Activated naive CD4-positive, alpha-beta T cell treated with anti-CD3 and anti-CD28 coated beads, Interleukin-2, amount 50 U/mL, for 24 hours (primary cell): ENCODE measurements around the gene APOF.
"Not testable (repeated sequence)": the region's sequence is repeated elsewhere in the genome, so short reads cannot be mapped to it uniquely, and the experiment has no call there.

Source experiments
- H3K27ac Mint-ChIP-seq: one replicate; pipeline ENCODE4 v1.8.0; 2021; ENCODE audit warnings: mild to moderate bottlenecking, mixed read lengths
- H3K27me3 Mint-ChIP-seq: one replicate; pipeline ENCODE4 v1.8.0; 2021; ENCODE audit warnings: mixed read lengths
- H3K36me3 Mint-ChIP-seq: one replicate; pipeline ENCODE4 v1.8.0; 2021; ENCODE audit warnings: mixed read lengths
- H3K4me1 Mint-ChIP-seq: one replicate; pipeline ENCODE4 v1.8.0; 2021; ENCODE audit warnings: mixed read lengths
- H3K4me3 Mint-ChIP-seq: one replicate; pipeline ENCODE4 v1.8.0; 2021; ENCODE audit warnings: mild to moderate bottlenecking, mixed read lengths
- H3K9me3 Mint-ChIP-seq: one replicate; pipeline ENCODE4 v1.8.0; 2021; ENCODE audit warnings: mixed read lengths

The APOF gene

DNA sequence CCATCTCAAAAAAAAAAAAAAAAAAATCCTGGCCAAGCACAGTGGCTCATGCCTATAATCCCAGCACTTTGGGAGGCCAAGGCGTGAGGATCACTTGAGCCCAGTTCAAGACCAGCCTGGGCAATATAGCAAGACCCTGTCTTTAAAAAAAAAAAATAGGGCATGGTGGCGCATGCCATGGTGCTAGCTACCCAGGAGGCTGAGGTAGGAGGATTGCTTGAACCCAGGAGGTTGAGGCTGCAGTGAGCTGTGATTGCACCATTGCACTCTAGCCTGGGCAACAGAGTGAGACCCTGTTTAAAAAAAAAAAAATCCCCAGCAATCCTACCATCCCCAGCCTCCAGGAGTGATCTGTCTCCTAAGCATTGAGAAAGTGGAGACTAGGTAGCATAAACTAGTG lies 20.4 kb downstream of the APOF start:
- H3K4me3 Mint-ChIP-seq, H3K27ac Mint-ChIP-seq, H3K9me3 Mint-ChIP-seq, H3K27me3 Mint-ChIP-seq: not testable (repeated sequence)
- H3K4me1 Mint-ChIP-seq, result peaks cover 39% of the 10 kb centered on the region
- peaks cover 12% of the 10 kb centered on the region for H3K36me3 Mint-ChIP-seq

DNA sequence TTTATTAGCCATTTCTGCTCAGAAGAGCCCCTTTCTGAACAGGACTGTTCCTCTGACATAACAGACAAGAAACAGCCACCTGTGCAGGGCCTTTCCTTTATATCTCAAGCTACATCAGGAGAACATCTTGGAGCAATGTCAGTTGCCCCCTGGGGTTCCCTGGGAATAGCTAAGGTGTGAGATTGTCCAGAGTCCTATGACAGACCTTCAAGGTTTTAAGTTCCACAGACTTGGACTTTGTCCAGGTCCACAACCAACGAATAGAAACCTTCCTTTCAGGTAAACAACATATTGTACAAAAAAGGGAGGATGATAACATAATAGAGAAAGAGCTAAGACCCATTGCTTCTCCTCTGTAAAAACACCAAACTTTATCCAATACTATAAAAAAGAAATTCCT lies 21.0 kb downstream of the APOF start:
- Mint-ChIP-seq H3K36me3 (peaks cover 12% of the 10 kb centered on the region), H3K4me1 (peaks cover 45% of the 10 kb centered on the region), H3K9me3 (no peaks in the 10 kb centered on the region), H3K27ac (peak overlapping the region; percentile 92), H3K27me3 (no peaks in the 10 kb centered on the region), H3K4me3 (no peak overlapping the region)

DNA sequence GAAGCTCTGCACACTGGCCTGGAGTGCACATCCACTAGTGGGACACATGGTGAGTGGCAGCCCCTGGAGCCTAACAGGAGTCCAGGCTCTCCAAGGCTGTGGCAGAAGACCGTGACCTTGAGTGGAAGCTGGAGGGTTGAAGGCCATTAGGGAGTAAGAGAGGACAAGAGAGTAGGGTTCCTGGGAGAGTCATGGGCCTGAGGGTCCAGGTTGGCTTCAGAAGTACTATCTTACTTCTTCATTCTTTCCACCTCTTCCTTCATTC lies 23.6 kb downstream of the APOF start:
- Mint-ChIP-seq H3K27me3 (no peaks in the 10 kb centered on the region), H3K27ac (peak overlapping the region; percentile 100), H3K36me3 (peaks cover 12% of the 10 kb centered on the region), H3K9me3 (no peaks in the 10 kb centered on the region), H3K4me1 (peaks cover 49% of the 10 kb centered on the region), H3K4me3 (peak overlapping the region; percentile 96)

DNA sequence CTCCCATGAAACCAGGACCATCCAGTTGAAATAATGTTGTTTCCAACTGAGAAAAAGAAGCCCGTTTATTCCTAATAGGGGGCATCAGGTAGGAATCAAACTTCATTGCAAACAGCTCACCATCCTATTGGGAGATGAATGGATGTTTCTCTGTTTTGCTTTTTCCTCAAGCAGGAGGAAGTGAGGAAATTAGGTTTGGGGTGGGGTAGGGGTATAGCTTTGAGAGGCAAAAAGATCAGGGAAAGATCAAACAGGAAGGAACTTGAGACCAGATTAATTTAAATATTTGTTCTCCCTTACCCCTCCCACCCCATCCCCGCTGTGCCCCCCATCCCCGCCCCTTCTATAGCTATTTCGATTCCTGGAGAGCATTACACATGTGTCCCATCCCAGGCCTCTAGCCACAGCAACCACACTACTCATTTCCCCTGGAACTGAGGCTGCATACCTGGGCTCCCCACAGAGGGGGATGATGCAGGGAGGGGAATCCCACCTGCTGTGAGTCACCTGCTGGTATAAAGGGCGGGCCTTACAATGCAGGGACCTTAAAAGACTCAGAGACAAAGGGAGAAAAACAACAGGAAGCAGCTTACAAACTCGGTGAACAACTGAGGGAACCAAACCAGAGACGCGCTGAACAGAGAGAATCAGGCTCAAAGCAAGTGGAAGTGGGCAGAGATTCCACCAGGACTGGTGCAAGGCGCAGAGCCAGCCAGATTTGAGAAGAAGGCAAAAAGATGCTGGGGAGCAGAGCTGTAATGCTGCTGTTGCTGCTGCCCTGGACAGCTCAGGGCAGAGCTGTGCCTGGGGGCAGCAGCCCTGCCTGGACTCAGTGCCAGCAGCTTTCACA lies 24.1 kb downstream of the APOF start, which contains the start of gene IL23A:
TSS of gene IL23A (plus strand) at position 577 of the 850 bp plus-strand sequence. CDS start at position 738, 161 bp downstream.
- H3K27me3 Mint-ChIP-seq, result no peaks in the 10 kb centered on the region
- peaks cover 49% of the 10 kb centered on the region for H3K4me1 Mint-ChIP-seq
- H3K36me3 Mint-ChIP-seq, result peaks cover 10% of the 10 kb centered on the region
- peak within 1 kb of the TSS; percentile 100 for H3K27ac Mint-ChIP-seq
- H3K9me3 Mint-ChIP-seq, result no peaks in the 10 kb centered on the region
- H3K4me3 Mint-ChIP-seq, result peak within 1 kb of the TSS; percentile 96

DNA sequence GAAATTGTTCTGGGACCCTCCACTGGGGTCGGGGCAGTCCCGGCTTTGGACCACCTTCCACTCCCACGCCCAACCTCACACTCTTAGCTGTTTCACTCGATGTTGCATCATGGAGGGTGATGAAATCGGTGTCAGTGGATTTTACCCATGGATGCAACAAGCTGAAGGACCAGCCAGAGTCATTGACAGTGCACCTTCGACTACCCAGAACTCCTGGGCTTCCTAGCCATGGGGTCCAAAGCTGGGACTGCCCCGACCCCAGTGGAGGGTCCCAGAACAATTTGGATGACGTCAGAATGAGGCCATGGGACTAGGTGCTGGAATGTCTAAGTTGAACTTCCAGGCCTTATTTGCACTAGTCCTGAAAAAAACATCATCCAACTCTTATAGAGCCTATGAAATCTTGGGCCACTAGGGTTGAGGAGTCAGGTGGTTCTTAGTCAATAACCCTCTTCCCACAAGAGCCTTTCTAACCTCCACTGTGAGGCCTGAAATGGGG lies 24.9 kb downstream of the APOF start:
- Mint-ChIP-seq H3K27ac (peak overlapping the region; percentile 43), H3K27me3 (no peaks in the 10 kb centered on the region), H3K4me3 (peak overlapping the region; percentile 62), H3K9me3 (no peaks in the 10 kb centered on the region), H3K4me1 (peaks cover 56% of the 10 kb centered on the region), H3K36me3 (peaks cover 6% of the 10 kb centered on the region)

DNA sequence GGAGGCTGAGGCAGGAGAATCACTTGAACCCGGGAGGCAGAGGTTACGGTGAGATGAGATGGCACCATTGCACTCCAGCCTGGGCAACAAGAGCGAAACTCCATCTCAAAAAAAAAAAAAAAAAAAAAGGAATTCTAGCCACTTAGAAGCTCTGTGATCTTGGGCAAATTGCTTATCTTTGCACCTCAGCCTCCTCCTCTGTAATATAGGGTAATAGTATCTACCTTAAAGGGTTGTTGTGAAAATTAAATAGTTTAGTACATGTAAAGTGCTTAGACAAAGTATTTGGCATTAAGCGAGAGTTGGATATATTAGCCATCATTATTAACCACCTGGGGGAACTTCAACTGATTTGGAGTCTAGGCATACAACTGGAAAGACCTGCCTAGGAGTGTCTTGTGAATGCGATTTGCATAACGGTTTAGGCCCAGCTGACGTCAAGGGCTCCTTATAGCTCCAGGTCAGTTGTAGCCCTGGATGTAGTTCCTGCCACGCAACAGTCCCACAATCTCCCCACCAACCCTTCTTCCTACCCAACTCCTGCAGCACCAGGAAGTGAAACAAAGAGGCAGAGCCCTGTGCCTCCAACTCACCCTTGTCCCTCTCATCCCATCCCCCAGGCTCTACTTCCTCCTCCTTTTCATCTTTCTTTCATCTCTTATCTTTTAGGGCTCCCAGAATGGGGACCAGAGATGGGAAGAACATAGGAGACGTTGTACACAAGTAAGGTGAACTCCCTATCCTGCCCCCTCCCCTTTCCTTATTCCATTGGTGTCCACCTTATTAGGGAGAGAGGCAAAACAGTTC lies 26.1 kb downstream of the APOF start:
- Mint-ChIP-seq H3K27ac (peak overlapping the region; percentile 87), H3K27me3 (no peaks in the 10 kb centered on the region), H3K4me3 (no peak overlapping the region), H3K36me3 (peaks cover 6% of the 10 kb centered on the region), H3K4me1 (peaks cover 61% of the 10 kb centered on the region), H3K9me3 (no peaks in the 10 kb centered on the region)

DNA sequence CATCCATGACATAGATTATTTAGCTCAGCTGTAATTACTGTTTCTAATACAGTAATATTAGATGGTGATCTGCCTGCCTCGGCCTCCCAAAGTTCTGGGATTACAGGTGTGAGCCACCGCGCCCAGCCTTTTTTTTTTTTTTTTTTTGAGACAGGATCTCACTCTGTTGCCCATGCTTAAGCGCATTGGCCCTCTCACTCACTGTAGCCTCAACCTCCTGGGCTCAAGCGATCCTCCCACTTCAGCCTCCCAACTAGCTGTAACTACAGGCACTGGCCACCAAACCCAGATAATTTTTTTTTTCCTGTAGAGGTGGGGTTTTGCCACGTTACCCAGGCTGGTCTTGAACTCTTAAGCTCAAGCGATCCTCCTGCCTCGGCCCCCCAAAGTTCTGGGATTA lies 27.1 kb downstream of the APOF start:
- H3K36me3 Mint-ChIP-seq, H3K27me3 Mint-ChIP-seq, H3K9me3 Mint-ChIP-seq: not testable (repeated sequence)
- peak overlapping the region; percentile 51 for H3K27ac Mint-ChIP-seq
- peak overlapping the region; percentile 62 for H3K4me3 Mint-ChIP-seq
- H3K4me1 Mint-ChIP-seq, result peaks cover 58% of the 10 kb centered on the region

DNA sequence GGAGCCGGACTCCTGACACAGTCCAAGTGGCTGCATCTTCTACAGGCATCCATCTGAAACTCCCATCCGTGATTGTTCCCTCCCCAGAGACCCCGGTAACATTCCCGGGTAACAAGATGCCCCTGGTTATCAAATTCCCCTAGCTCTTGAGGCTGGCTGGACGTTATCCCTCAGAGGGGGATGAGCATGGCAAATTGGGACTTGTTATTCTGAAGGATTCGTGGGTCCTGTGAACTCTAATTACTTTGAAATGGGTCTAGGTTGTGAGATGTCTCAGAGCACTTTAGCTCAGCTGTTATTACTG lies 28.2 kb downstream of the APOF start:
- Mint-ChIP-seq H3K4me3 (peak overlapping the region; percentile 97), H3K4me1 (peaks cover 49% of the 10 kb centered on the region), H3K27ac (peak overlapping the region; percentile 100), H3K9me3 (no peaks in the 10 kb centered on the region), H3K36me3 (peaks cover 7% of the 10 kb centered on the region), H3K27me3 (no peaks in the 10 kb centered on the region)

DNA sequence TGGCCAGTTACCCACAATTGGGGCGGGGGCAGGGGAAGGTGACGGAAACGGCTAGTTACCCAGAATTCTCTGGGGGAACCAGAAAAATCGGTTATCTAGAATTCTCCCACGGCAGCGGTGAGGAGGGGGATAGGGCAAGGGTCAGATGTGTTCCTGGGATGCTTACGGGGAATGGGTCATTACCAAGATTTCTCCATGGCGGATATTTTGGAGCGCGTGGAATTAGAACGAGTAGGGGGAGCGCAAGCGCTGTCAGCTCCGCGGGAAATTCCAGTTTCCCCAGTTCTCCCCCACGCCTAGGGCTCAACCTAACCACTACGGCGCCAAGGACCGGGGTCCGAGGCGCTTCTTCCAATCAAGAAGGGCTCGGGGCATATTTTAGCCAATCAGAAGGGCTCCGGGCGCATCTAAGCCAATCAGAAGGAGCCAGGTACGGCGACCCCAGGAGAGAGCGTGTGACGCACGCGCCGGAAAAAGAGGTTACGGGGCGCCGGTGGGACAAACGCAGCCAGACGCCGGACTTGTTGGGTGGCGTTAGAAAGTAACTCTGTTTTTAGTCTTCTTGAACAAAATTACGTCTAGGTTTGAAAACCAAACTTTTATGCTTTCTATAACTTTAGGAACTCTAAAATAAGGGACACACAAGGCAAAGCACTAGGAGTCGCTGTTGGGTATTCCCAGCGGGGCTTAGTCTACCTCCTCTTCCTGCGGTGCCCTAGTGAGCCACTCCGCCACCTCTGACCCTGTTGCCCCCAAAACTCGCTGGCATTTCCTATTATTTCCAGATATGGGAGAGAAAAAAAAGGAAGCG lies 28.8 kb downstream of the APOF start, which contains the start of gene PAN2:
TSS of gene PAN2 (minus strand) at position 322 of the 811 bp plus-strand sequence. CDS start 906 bp downstream, outside the sequence.
- no peaks in the 10 kb centered on the region for H3K9me3 Mint-ChIP-seq
- peaks cover 43% of the 10 kb centered on the region for H3K4me1 Mint-ChIP-seq
- H3K27ac Mint-ChIP-seq, result peak within 1 kb of the TSS; percentile 100
- H3K27me3 Mint-ChIP-seq, result no peaks in the 10 kb centered on the region
- peak within 1 kb of the TSS; percentile 97 for H3K4me3 Mint-ChIP-seq
- H3K36me3 Mint-ChIP-seq, result peaks cover 5% of the 10 kb centered on the region

DNA sequence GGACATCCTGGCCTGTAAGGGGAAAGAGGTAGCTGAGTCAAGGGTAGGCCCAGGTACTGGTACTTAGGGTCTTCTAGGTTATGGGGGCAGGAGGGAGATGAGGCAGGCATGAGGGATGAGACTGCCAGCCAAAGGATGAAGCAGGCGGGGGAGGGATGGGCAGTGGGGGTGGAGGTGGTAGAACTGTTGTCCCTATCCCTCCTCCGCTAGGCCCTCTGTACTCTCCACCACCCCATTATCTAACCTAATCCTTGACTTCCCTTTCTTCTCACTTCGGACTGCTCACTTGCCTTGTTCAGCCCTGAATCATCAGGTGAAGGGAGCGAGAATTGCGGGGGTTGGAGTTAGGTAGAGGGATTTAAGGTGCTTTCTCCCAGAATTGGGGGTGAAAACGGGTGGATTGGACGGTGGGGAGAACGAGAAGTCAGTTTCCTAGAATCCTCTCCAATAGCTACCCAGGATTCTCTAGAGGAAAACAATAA lies 29.4 kb downstream of the APOF start:
- peaks cover 3% of the 10 kb centered on the region for H3K36me3 Mint-ChIP-seq
- H3K27me3 Mint-ChIP-seq, result no peaks in the 10 kb centered on the region
- H3K9me3 Mint-ChIP-seq, result no peaks in the 10 kb centered on the region
- H3K4me3 Mint-ChIP-seq, result peak overlapping the region; percentile 97
- H3K27ac Mint-ChIP-seq, result peak overlapping the region; percentile 100
- H3K4me1 Mint-ChIP-seq, result peaks cover 38% of the 10 kb centered on the region

DNA sequence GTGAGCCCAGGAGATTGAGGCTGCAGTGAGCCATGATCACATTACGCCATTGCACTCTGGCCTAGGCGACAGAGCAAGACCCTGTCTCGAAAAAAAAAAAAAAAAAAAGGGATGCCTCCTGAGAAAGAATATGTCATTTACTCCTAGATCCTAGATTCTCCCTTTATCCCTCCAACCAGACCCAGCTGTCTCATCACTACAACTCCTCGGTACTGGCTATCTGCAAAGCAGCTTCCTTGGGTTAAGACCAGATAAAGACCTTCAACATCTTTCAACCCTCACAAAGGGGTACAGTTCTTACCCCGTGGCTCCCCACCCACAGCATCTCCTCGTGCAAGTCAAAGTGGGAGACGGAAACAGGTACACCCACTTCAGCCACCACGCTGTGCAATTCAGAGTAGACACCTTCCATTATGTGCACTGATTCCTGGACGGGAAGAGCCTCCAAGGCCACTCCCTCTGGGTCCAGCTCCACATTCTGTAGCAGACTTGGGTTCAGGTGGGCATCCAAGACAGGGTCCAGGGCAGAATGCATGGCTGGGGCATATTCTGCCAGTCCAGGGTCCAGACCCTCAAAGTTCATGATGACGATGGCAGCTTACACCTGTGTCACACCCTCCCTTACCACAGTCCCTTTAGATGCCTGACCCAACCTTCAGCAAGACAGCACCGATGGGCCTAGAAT lies 30.0 kb downstream of the APOF start:
- peaks cover 7% of the 10 kb centered on the region for H3K36me3 Mint-ChIP-seq
- H3K4me1 Mint-ChIP-seq, result peaks cover 32% of the 10 kb centered on the region
- peak overlapping the region; percentile 97 for H3K4me3 Mint-ChIP-seq
- H3K9me3 Mint-ChIP-seq, result no peaks in the 10 kb centered on the region
- H3K27ac Mint-ChIP-seq, result peak overlapping the region; percentile 100
- H3K27me3 Mint-ChIP-seq, result no peaks in the 10 kb centered on the region

DNA sequence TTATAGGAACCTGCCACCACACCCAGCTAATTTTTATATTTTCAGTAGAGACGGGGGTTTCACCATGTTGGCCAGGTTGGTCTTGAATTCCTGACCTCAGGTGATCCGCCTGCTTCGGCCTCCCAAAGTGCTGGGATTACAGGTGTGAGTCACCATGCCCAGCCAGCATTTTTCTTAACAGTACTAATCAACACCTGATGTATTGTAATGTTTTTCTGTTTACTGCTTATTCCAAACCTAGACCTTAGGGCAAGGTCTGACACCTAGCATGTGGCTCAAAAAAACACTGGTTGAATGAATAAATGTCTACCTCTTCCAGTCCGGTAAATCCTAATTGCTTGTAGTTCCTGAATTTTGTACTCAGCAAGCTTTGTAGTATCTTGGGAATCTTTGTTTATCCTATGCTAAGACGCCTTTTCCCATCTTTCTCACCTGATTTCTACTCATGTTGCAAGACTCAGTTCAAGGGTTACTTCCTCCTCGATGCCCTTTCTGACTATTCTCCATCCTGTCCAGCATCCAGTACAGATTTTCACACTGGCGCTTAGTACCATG lies 31.6 kb downstream of the APOF start:
- Mint-ChIP-seq H3K4me3 (no peak overlapping the region), H3K27me3 (no peaks in the 10 kb centered on the region), H3K4me1 (peaks cover 19% of the 10 kb centered on the region), H3K36me3 (peaks cover 9% of the 10 kb centered on the region), H3K27ac (peak overlapping the region; percentile 2), H3K9me3 (no peaks in the 10 kb centered on the region)

DNA sequence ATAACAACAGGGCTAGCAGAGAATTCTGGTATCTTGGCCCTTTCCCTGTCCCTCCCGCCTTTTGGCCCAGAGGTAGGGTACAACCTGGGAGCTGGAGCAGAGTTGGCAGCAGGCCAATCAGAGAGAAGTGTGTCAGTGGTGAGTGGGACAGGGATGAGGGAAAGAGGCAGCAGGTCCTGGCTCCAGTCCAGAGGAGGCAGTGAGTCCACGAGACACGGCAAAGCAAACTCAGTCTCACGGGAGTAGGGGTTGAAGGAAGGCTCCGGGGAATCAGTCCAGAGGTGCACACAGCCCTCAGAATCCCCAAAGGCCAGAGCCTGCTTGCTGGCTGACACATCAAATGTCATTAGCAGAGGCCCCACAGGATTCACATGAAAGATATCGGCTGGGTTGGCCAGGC lies 36.1 kb downstream of the APOF start:
- no peaks in the 10 kb centered on the region for H3K9me3 Mint-ChIP-seq
- no peak overlapping the region for H3K27ac Mint-ChIP-seq
- H3K4me3 Mint-ChIP-seq, result no peak overlapping the region
- peaks cover 5% of the 10 kb centered on the region for H3K4me1 Mint-ChIP-seq
- H3K27me3 Mint-ChIP-seq, result no peaks in the 10 kb centered on the region
- H3K36me3 Mint-ChIP-seq, result peaks cover 15% of the 10 kb centered on the region

DNA sequence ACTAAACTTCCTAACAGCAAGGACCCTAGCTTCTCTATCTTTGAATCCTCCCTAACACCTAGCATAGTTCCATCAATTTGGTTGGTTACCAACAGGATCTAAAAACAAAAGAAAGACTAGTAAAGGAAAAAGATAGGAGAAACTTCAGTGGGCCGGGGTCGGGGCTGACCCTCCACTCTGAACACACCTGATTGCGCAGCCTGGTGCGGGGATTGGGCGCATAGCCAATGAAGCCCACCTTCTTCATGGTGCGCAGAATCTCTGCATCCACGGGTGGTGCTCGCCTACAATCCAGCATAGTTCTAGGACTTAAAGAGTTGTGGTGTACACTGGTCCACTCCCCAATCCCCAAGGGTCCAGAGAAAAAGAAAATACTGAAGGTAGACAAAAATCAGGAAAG lies 36.5 kb downstream of the APOF start:
- no peaks in the 10 kb centered on the region for H3K9me3 Mint-ChIP-seq
- H3K4me3 Mint-ChIP-seq, result no peak overlapping the region
- no peaks in the 10 kb centered on the region for H3K27me3 Mint-ChIP-seq
- H3K27ac Mint-ChIP-seq, result no peak overlapping the region
- H3K4me1 Mint-ChIP-seq, result peaks cover 1% of the 10 kb centered on the region
- peaks cover 13% of the 10 kb centered on the region for H3K36me3 Mint-ChIP-seq

DNA sequence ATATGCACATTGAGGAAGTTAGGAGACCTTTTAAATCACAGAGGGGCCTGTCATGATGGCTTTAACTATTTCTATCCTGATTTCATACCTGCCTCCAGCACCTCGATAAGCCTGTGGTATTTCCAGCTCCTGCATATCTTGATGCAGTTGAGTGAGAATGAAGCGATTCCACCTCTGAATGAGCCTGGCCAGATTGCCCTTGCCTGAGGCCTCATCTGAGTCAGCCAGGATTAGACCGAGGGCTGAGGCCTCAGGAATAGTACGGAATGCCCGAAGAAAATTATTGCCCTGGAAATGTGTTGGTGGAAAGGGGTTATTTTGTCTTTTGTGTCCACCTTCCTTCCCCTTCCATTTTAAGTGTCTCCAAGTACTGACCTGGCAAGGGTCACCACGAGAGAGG lies 38.5 kb downstream of the APOF start:
- H3K27ac Mint-ChIP-seq, result no peak overlapping the region

More for the DNA sequence above, 38.5 kb downstream of the APOF start:
- no peaks in the 10 kb centered on the region for H3K4me1 Mint-ChIP-seq
- H3K9me3 Mint-ChIP-seq, result no peaks in the 10 kb centered on the region
- H3K27me3 Mint-ChIP-seq, result no peaks in the 10 kb centered on the region
- H3K4me3 Mint-ChIP-seq, result no peak overlapping the region
- H3K36me3 Mint-ChIP-seq, result peaks cover 16% of the 10 kb centered on the region
